SK-N-SH (cell line): ENCODE results near the gene DELE1. TPM values are rescaled to one million over a fixed set of nuclear protein-coding genes. Genes with fewer than 3 reads are reported as not detected.

Source experiments
- CTCF ChIA-PET: fragments of 300-600, 350-600 bp; formaldehyde crosslinking; extraction: SDS; loops from one replicate; lab custom pipeline; 2021; lab: Yijun Ruan, JAX
- POLR2A ChIA-PET: fragments of 350-600 bp; sonication (Branson Sonifier 250); formaldehyde crosslinking; extraction: SDS; loops from one replicate; lab custom pipeline; 2020; ENCODE audit warnings: antibody characterized with exemption, inconsistent platforms; lab: Yijun Ruan, JAX
- DNase-seq: peaks from one replicate; pipeline ENCODE4 v3.0.0; 2012
- H2AFZ ChIP-seq: fragments of 200-600 bp; sonication (generic); 2 replicates; pipeline ENCODE4 v1.8.1; 2016; ENCODE audit warnings: antibody characterized with exemption, mild to moderate bottlenecking, low read depth
- H3F3A ChIP-seq: fragments of 200-600 bp; sonication (generic); replicated peaks from 2 replicates; pipeline ENCODE3; 2016; ENCODE audit warnings: antibody characterized with exemption, mild to moderate bottlenecking; ENCODE audit not compliant: insufficient read depth
- H3K27ac ChIP-seq, 2 experiments: fragments of 200-500 bp in 1 of 2; fragments of 200-600 bp in 1 of 2; sonication (Bioruptor generic) in 1 of 2; sonication (generic), shearing (Covaris generic) in 1 of 2; 2 replicates each; pipeline versions ENCODE4 v1.5.1 to v1.6.1; 2014 to 2016; ENCODE audit warnings: low read depth in 2 of 2, inconsistent platforms in 1 of 2, low read length in 1 of 2, mild to moderate bottlenecking in 1 of 2, mixed read lengths in 1 of 2
- H3K27me3 ChIP-seq: fragments of 200-600 bp; sonication (generic), shearing (Covaris generic); 2 replicates; pipeline ENCODE4 v1.6.1; 2016; ENCODE audit warnings: mixed run types; ENCODE audit not compliant: insufficient read depth
- H3K36me3 ChIP-seq, 2 experiments: fragments of 200-500 bp in 1 of 2; fragments of 200-600 bp in 1 of 2; sonication (Bioruptor generic) in 1 of 2; sonication (generic) in 1 of 2; replicated peaks in 1 of 2; 2 replicates each; pipeline versions ENCODE3 to v1.5.1; 2014 to 2016; ENCODE audit warnings: low read length in 1 of 2, mild to moderate bottlenecking in 1 of 2; ENCODE audit not compliant: insufficient read depth in 2 of 2, control insufficient read depth in 1 of 2
- H3K4me1 ChIP-seq, 2 experiments: fragments of 200-500 bp in 1 of 2; fragments of 200-600 bp in 1 of 2; sonication (Bioruptor generic) in 1 of 2; sonication (generic), shearing (Covaris generic) in 1 of 2; 2 replicates each; pipeline versions ENCODE4 v1.5.1 to v1.6.1; 2014 to 2016; ENCODE audit warnings: low read depth in 1 of 2, low read length in 1 of 2, mixed run types in 1 of 2; ENCODE audit not compliant: insufficient read depth in 2 of 2, control insufficient read depth in 1 of 2
- H3K4me2 ChIP-seq: fragments of 200-600 bp; sonication (generic), shearing (Covaris generic); 2 replicates; pipeline ENCODE4 v1.6.1; 2017; ENCODE audit warnings: mixed run types
- H3K4me3 ChIP-seq, 2 experiments: fragments of 200-500 bp in 1 of 2; fragments of 200-600 bp in 1 of 2; sonication (Bioruptor generic) in 1 of 2; sonication (generic), shearing (Covaris generic) in 1 of 2; 2 replicates each; pipeline versions ENCODE4 v1.5.1 to v1.8.1; 2014 to 2016; ENCODE audit warnings: low read depth in 2 of 2, inconsistent platforms in 1 of 2, low read length in 1 of 2, mild to moderate bottlenecking in 1 of 2, mixed read lengths in 1 of 2, moderate library complexity in 1 of 2
- H3K79me2 ChIP-seq: fragments of 200-600 bp; sonication (generic); 2 replicates; pipeline ENCODE4 v1.8.1; 2017; ENCODE audit warnings: mild to moderate bottlenecking; ENCODE audit not compliant: insufficient read depth
- H3K9ac ChIP-seq: fragments of 200-600 bp; sonication (generic); 2 replicates; pipeline ENCODE4 v1.6.1; 2017; ENCODE audit warnings: mixed run types
- H3K9me2 ChIP-seq: fragments of 200-600 bp; sonication (generic); 2 replicates; pipeline ENCODE4 v1.6.1; 2017; ENCODE audit warnings: mixed run types
- H3K9me3 ChIP-seq: fragments of 200-600 bp; sonication (generic); 2 replicates; pipeline ENCODE4 v1.6.1; 2017; ENCODE audit warnings: mixed run types, mild to moderate bottlenecking, moderate library complexity
- H4K20me1 ChIP-seq: fragments of 200-600 bp; sonication (generic); 2 replicates; pipeline ENCODE4 v1.6.1; 2017; ENCODE audit warnings: mild to moderate bottlenecking, mixed run types; ENCODE audit not compliant: insufficient read depth
- CHD2 ChIP-seq: fragments of 150-350 bp; IDR thresholded peaks from 2 replicates; pipeline ENCODE4 v1.6.1; 2018; ENCODE audit warnings: low read length; ENCODE audit not compliant: partially characterized antibody
- CTCF ChIP-seq: fragments of 200-600 bp; sonication (generic); IDR thresholded peaks from 2 replicates; pipeline ENCODE4 v1.6.1; 2017; ENCODE audit warnings: antibody characterized with exemption, mild to moderate bottlenecking, moderate library complexity
- ELF1 ChIP-seq: IDR thresholded peaks from 2 replicates; pipeline ENCODE4 v1.4.0; 2012
- EP300 ChIP-seq, 2 experiments: IDR thresholded peaks; 2 replicates each; pipeline versions ENCODE4 v1.4.0 to v1.6.1; 2012; ENCODE audit warnings: borderline replicate concordance in 1 of 2, low read depth in 1 of 2, low read length in 1 of 2
- EZH2phosphoT487 ChIP-seq: fragments of 200-600 bp; sonication (generic); IDR thresholded peaks from 2 replicates; pipeline ENCODE4 v1.6.1; 2017; ENCODE audit warnings: low read depth, mixed run types, mild to moderate bottlenecking, antibody characterized with exemption, moderate library complexity, borderline replicate concordance
- FOSL2 ChIP-seq: IDR thresholded peaks from 2 replicates; pipeline ENCODE4 v1.4.0; 2012; ENCODE audit warnings: low read depth, mild to moderate bottlenecking, moderate library complexity, borderline replicate concordance
- FOXM1 ChIP-seq: IDR thresholded peaks from 2 replicates; pipeline ENCODE4 v1.4.0; 2012; ENCODE audit warnings: low read depth, mild to moderate bottlenecking
- GABPA ChIP-seq: IDR thresholded peaks from 2 replicates; pipeline ENCODE4 v1.4.0; 2012; ENCODE audit warnings: low read depth, mild to moderate bottlenecking
- MEF2A ChIP-seq: IDR thresholded peaks from 2 replicates; pipeline ENCODE4 v1.4.0; 2012; ENCODE audit warnings: low read depth, borderline replicate concordance
- NRF1 ChIP-seq: IDR thresholded peaks from 2 replicates; pipeline ENCODE4 v1.6.1; 2012; ENCODE audit warnings: low read depth, mild to moderate bottlenecking, low read length
- PBX3 ChIP-seq: IDR thresholded peaks from 2 replicates; pipeline ENCODE4; 2012
- RAD21 ChIP-seq: IDR thresholded peaks from 2 replicates; pipeline ENCODE4 v1.6.1; 2012; ENCODE audit warnings: mild to moderate bottlenecking, low read length
- REST ChIP-seq: IDR thresholded peaks from 2 replicates; pipeline ENCODE4 v1.6.1; 2012; ENCODE audit warnings: mild to moderate bottlenecking, low read depth, low read length, moderate library complexity
- SMC3 ChIP-seq: IDR thresholded peaks from 2 replicates; pipeline ENCODE4 v1.6.1; 2012; ENCODE audit warnings: low read depth, low read length, improper control_type of control experiment
- TEAD4 ChIP-seq: IDR thresholded peaks from 2 replicates; pipeline ENCODE4 v1.4.0; 2012; ENCODE audit warnings: mild to moderate bottlenecking, borderline replicate concordance; ENCODE audit not compliant: insufficient read depth
- USF1 ChIP-seq: IDR thresholded peaks from 2 replicates; pipeline ENCODE4 v1.4.0; 2012; ENCODE audit warnings: low read depth, borderline replicate concordance
- USF2 ChIP-seq: fragments of 150-350 bp; IDR thresholded peaks from 2 replicates; pipeline ENCODE4 v1.6.1; 2017; ENCODE audit warnings: antibody characterized with exemption, low read length, low read depth, borderline replicate concordance
- YY1 ChIP-seq: IDR thresholded peaks from 2 replicates; pipeline ENCODE4 v1.4.0; 2012; ENCODE audit warnings: low read depth, mild to moderate bottlenecking
- ZBTB33 ChIP-seq: IDR thresholded peaks from 2 replicates; pipeline ENCODE4 v1.4.0; 2012; ENCODE audit warnings: low read depth, borderline replicate concordance
- WGBS: methylation state at CpG from one replicate; pipeline ENCODE4 v1.1.6; 2017; ENCODE audit warnings: low lambda C conversion rate; 5-methylcytosine and 5-hydroxymethylcytosine counted together
- polyA plus RNA-seq, 3 experiments: library from polyadenylated mRNA; depleted of rRNA; stranded (reverse); fragments of >200 nt; gene quantifications; 2 replicates each; pipeline ENCODE4 v1.2.3, GENCODE V29; 2012

DELE1 gene
- polyA plus RNA-seq, 1 of the 3 experiments (the other 2 are of a cell fraction) = 60.3 TPM

- WGBS = 60% methylated on average over 2 of the region's 2 CpGs
- no peaks in the 10 kb centered on the region for H3F3A ChIP-seq
- H3K9ac ChIP-seq = no peak overlapping the region
- H2AFZ ChIP-seq = no peak overlapping the region
- no peaks in the 10 kb centered on the region for H3K36me3 ChIP-seq
- no peak for DNase-seq
- no peaks in the 10 kb centered on the region for H3K79me2 ChIP-seq
- CTCF ChIA-PET = interaction anchor here (1.1 to 20.3 kb wide), 3 partner anchors 10 to 20 kb away, joined by 3 to 256 read pairs (median 5); partner anchors contain the start of genes PCDH12 and RNF14
- no peak overlapping the region for H3K4me3 ChIP-seq
- H3K9me3 ChIP-seq = no peaks in the 10 kb centered on the region
- TF ChIP-seq ZBTB33 (no peak), NRF1 (no peak), GABPA (no peak), FOSL2 (no peak), EP300 (IDR thresholded peaks at IDR 0.05; ENCODE audit: borderline replicate concordance in 1 of 2, low read depth in 1 of 2, low read length in 1 of 2) (no peak), CHD2 (no peak), TEAD4 (no peak), MEF2A (no peak), FOXM1 (no peak), USF1 (no peak), USF2 (no peak), RAD21 (no peak), REST (no peak), SMC3 (no peak), CTCF (no peak), ELF1 (no peak), PBX3 (no peak), EZH2phosphoT487 (no peak), YY1 (no peak)
- no peaks in the 10 kb centered on the region for H4K20me1 ChIP-seq
- H3K4me1 ChIP-seq = peaks cover 0 to 15% of the 10 kb centered on the region in 2 experiments; a peak in 1 of 4 replicates
- no peaks in the 10 kb centered on the region for H3K9me2 ChIP-seq
- no peaks in the 10 kb centered on the region for H3K27me3 ChIP-seq
- no peak overlapping the region for H3K4me2 ChIP-seq
- no peak overlapping the region for H3K27ac ChIP-seq
- POLR2A ChIA-PET = no interaction called here
Measured at GRCh38 chr5:141948812-141949211, 25.1 kb downstream of the DELE1 start.
